Erythroblast (primary cell): ENCODE results near the gene PLEKHG1.

ENCODE experiments used
- GATA1 ChIP-seq: IDR thresholded peaks from 2 replicates; pipeline ENCODE4 v1.6.1; 2011; ENCODE audit warnings: low read depth, mild to moderate bottlenecking, control low read depth, low read length, moderate library complexity
- POLR2A ChIP-seq: IDR thresholded peaks from 2 replicates; pipeline ENCODE4 v1.6.1; 2011; ENCODE audit warnings: mild to moderate bottlenecking, low read length

DNA sequence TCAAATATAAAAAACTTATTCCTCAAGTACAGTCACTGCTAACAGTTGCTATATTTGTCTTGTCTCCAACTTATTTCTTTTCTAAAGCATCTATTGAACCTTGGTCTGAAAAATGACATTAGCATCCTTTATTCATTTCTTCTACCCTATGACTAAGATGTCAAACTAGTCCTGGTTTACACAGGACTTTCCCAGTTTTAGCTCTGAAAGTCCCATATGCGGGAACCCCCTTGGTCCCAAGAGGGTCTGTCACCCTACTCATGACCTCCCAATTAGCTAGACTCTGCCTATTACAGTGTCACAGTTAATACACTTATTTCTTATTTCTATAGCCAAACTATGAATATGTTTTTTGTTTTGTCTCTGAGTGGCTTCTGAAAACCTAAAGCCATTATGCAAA is 37.1 kb downstream of the PLEKHG1 start:
- TF ChIP-seq POLR2A (no peak), GATA1 (no peak)
